GM12872 (cell line): ENCODE measurements around the gene EPB41.

Source experiments
- TF ChIP-seq, protein P1 (sequence below): IDR thresholded peaks from 3 replicates; pipeline ENCODE4 v1.5.1; 2011; ENCODE audit warnings: low read depth, mild to moderate bottlenecking, low read length, moderate library complexity; ENCODE audit not compliant: insufficient read depth

Gene EPB41

DNA sequence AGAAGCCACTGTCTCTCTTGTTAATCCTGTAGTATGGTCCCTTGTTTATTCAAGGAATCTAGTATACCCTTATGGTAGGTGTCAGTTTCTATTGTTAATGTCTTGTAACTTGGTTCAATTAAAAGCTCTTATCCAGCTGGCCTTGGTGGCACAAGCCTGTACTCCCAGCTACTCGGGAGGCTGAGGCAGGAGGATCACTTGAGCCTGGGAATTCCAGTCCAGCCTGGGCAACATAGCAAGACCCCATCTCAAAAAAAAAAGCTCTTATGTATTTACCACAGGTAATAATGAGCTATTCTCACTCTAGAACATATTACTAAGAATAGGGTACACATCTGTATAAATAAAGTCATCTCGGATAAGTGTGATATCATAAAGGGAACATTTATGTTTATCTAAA lies 162.8 kb downstream of the EPB41 start:
- TF ChIP-seq, protein P1, sequence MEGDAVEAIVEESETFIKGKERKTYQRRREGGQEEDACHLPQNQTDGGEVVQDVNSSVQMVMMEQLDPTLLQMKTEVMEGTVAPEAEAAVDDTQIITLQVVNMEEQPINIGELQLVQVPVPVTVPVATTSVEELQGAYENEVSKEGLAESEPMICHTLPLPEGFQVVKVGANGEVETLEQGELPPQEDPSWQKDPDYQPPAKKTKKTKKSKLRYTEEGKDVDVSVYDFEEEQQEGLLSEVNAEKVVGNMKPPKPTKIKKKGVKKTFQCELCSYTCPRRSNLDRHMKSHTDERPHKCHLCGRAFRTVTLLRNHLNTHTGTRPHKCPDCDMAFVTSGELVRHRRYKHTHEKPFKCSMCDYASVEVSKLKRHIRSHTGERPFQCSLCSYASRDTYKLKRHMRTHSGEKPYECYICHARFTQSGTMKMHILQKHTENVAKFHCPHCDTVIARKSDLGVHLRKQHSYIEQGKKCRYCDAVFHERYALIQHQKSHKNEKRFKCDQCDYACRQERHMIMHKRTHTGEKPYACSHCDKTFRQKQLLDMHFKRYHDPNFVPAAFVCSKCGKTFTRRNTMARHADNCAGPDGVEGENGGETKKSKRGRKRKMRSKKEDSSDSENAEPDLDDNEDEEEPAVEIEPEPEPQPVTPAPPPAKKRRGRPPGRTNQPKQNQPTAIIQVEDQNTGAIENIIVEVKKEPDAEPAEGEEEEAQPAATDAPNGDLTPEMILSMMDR, result no peak

DNA sequence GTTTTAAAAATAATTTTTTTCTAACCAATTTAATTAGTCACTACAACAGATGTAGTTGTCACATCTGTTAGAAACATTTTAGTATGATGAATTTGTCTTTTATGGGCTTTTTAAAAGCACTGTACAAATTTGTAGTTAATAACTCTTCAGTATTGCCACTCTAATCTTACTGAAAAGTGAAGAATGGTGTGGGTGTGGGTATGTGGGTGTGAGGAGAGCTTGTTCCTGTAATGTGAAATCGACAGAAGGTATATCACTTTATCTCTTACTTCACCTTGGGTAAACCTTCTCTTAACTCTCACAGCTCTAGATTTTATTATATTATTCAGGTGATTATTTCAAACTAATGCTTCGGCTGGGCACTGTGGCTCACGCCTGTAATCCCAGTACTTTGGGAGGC lies 166.8 kb downstream of the EPB41 start:
- TF ChIP-seq, protein P1, result no peak

DNA sequence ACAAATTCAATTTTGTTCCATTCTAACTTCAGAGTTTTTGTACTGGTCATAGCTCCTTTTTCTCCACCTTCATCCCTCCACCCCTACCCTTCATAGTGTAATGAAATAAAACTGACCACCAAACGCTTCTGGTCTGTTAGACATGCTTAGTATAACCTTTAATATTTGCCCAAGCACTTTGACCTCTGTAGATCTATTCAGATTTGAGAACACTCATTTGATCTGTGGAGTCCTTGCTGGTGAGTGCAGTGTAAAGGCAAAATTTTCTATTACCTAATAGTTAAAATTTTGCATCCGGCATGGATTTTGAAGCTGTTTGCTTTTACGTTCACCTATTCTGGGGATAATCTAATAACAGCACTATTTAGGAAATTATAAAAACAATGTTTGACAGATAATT lies 168.2 kb downstream of the EPB41 start:
- TF ChIP-seq, protein P1, result no peak

DNA sequence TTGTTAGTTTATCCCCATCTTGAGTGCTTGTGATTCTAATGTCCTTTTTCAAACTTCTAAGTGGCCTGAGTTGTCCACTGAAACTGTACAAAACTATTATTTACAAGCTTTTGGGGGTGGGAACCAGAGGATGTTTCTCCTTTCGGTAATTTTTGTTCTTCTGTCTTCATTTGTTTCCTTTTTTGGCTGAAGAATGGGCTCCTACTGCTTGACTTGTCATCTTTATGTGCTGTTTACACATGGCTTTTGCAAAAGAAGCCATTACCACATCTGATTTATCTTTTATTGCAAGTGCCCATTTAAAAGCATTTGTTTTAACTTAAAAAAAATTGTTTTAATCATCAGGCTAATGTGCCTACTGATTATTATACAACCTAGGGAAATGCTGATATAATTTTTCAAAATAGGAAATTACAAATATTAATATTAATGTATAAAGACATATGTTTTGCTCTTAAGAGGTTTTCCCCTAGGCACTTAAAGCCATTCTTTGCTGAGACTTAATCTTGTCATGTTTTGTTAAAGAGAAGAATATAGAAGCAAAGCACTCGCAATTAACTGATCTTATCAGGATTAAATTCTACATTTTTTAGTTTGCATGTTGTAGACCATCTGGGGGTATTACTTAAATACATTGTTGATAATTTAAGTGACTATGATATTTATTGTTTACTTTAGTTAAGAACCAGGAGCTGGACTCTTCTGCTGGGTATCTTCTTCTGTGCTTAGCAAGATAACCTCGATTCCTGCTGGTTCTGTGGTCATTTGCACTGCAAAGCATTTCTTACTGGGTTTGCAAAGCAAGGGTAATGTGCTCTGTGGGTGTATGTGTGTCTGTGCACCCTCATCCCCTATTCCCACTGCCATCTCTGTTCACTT lies 169.2 kb downstream of the EPB41 start:
- TF ChIP-seq, protein P1, result no peak

DNA sequence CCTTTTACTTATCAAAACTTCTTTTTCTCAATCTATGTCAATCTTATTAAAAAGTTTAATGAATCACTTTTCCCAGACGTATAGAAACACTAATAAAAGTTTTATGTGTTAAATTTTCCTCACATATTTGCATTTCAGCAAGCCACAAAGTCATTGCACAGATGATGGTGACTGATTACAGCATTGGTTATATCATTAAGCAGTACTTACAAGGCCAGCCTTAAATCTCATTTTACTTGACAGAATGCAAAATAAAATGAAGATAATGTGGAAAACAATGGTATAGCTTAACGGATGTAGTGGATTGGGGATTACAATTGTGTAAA lies 169.8 kb downstream of the EPB41 start:
- TF ChIP-seq, protein P1, result no peak

DNA sequence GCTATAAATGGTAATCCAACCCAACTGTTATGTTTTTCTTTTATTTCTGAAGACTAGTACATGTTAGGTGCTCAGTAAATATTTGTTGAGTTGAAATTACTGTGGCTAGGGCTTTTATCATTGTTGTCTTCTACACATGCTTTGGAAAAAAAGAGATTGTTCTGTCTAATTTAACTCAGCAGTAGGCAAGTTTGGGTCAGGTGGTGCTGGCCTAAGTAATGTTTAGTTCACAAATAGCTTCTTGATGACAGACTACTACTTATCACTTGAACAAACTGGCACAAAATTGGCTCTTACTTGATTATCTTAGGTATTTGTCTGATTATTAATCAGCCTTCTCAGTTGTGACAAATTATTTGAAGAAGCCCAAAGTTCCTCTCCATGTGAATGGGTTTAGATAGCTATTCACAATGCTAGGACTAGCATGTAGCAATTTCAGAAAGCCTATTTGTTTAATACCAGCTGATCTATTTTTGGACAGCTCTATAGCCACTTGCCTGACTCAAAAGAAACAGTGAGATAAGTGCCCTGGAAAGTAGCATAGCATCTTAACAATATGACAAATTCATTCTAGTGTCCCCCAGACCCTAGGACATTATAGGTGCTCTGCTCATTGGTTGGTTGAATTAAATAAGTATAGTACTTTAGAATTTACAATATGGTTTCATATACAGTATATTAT lies 176.7 kb downstream of the EPB41 start:
- TF ChIP-seq, protein P1, result no peak

DNA sequence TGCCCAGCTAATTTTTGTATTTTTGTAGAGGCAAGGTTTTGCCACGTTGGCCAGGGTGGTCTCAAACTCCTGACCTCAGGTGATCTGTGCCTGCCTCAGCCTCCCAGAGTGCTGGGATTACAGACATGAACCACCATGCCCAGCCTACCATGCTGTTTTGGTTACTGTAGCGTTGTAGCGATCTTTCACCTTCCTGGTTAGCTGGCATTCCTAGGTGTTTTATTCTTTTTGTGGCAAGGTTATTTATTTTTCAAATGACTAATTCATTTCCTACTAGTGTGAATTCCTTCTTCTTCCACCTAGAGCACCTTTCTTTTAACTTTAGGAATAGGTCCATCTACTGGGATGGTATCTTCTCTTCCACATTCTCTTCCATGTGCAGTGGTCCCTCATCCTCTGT lies 180.1 kb downstream of the EPB41 start:
- TF ChIP-seq, protein P1, result no peak
